HepG2 (cell line): ENCODE data around the gene ANKRD55. TPM values are rescaled to one million over a fixed set of nuclear protein-coding genes. Genes with fewer than 3 reads are reported as not detected.

Experiments
- BORCS8-MEF2B ChIP-seq: sonication (generic); formaldehyde crosslinking; IDR thresholded peaks from 2 replicates; pipeline ENCODE4 v1.8.0; 2022; ENCODE audit warnings: mild to moderate bottlenecking, missing genetic modification reagents
- CSRNP1 ChIP-seq: sonication (generic); formaldehyde crosslinking; IDR thresholded peaks from 2 replicates; pipeline ENCODE4 v1.8.1; 2023; ENCODE audit warnings: mild to moderate bottlenecking, missing genetic modification reagents
- FOXA3 ChIP-seq: IDR thresholded peaks from 2 replicates; pipeline ENCODE4 v1.6.1; 2016; ENCODE audit warnings: missing genetic modification reagents, missing compliant biosample characterization
- FOXP1 ChIP-seq, 2 experiments: fragments of 450-650 bp in 1 of 2; IDR thresholded peaks; 2 replicates each; pipeline ENCODE4 v1.6.1; 2017 to 2018; ENCODE audit warnings: antibody characterized with exemption in 1 of 2
- HCFC1 ChIP-seq: fragments of 150-350 bp; IDR thresholded peaks from 2 replicates; pipeline ENCODE4 v1.6.1; 2014; ENCODE audit warnings: low read depth, low read length
- HNF1B ChIP-seq: sonication (generic); formaldehyde crosslinking; IDR thresholded peaks from 2 replicates; pipeline ENCODE4 v1.5.1; 2020; ENCODE audit warnings: mild to moderate bottlenecking, moderate library complexity, missing genetic modification reagents
- HNRNPK ChIP-seq: fragments of 200-400 bp; formaldehyde crosslinking; IDR thresholded peaks from 2 replicates; pipeline ENCODE4 v1.6.1; 2018; ENCODE audit warnings: low read length, low read depth, moderate library complexity, mild to moderate bottlenecking; ENCODE audit not compliant: poor library complexity, severe bottlenecking
- MXD4 ChIP-seq: IDR thresholded peaks from 2 replicates; pipeline ENCODE4 v1.6.1; 2016; ENCODE audit warnings: mild to moderate bottlenecking, missing biosample characterization, missing genetic modification reagents
- RAD21 ChIP-seq: fragments of 450-650 bp; formaldehyde crosslinking; IDR thresholded peaks from 2 replicates; pipeline ENCODE4 v1.5.0; 2020; ENCODE audit warnings: mild to moderate bottlenecking
- REST ChIP-seq, 2 experiments: IDR thresholded peaks; 2 replicates each; pipeline ENCODE4 v1.6.1; 2011 to 2012; ENCODE audit warnings: low read length in 2 of 2, borderline replicate concordance in 1 of 2, low read depth in 1 of 2, mild to moderate bottlenecking in 1 of 2, moderate library complexity in 1 of 2
- SALL2 ChIP-seq: sonication (generic); formaldehyde crosslinking; IDR thresholded peaks from 2 replicates; pipeline ENCODE4 v1.8.1; 2023; ENCODE audit warnings: mild to moderate bottlenecking, missing genetic modification reagents, inconsistent platforms
- TERF1 ChIP-seq: sonication (generic); formaldehyde crosslinking; IDR thresholded peaks from 2 replicates; pipeline ENCODE4 v1.8.0; 2022; ENCODE audit warnings: mild to moderate bottlenecking, missing genetic modification reagents, moderate library complexity
- YY1 ChIP-seq: IDR thresholded peaks from 2 replicates; pipeline ENCODE4 v1.6.1; 2011; ENCODE audit warnings: low read length, low read depth, moderate library complexity, mild to moderate bottlenecking; ENCODE audit not compliant: insufficient read depth, insufficient replicate concordance
- ZFX ChIP-seq: sonication (generic); formaldehyde crosslinking; IDR thresholded peaks from 2 replicates; pipeline ENCODE4 v1.4.0; 2020; ENCODE audit warnings: mild to moderate bottlenecking, low read depth, missing genetic modification reagents, moderate library complexity
- ZNF205 ChIP-seq: IDR thresholded peaks from 2 replicates; pipeline ENCODE4 v1.6.1; 2018; ENCODE audit warnings: missing biosample characterization, missing genetic modification reagents
- ZNF333 ChIP-seq: sonication (generic); formaldehyde crosslinking; IDR thresholded peaks from 2 replicates; pipeline ENCODE4 v1.4.0; 2020; ENCODE audit warnings: mild to moderate bottlenecking, missing genetic modification reagents, borderline replicate concordance
- ZNF382 ChIP-seq: sonication (generic); formaldehyde crosslinking; IDR thresholded peaks from 2 replicates; pipeline ENCODE4 v1.5.0; 2020; ENCODE audit warnings: missing genetic modification reagents, mild to moderate bottlenecking, borderline replicate concordance
- ZNF530 ChIP-seq: sonication (generic); formaldehyde crosslinking; IDR thresholded peaks from 2 replicates; pipeline ENCODE4 v1.5.0; 2020; ENCODE audit warnings: low read depth, mild to moderate bottlenecking, missing genetic modification reagents
- ZNF589 ChIP-seq: sonication (generic); formaldehyde crosslinking; conservative IDR thresholded peaks from 2 replicates; pipeline ENCODE4 v1.8.0; 2022; ENCODE audit warnings: mild to moderate bottlenecking, moderate library complexity, missing genetic modification reagents
- ZNF792 ChIP-seq: IDR thresholded peaks from 2 replicates; pipeline ENCODE4 v1.6.1; 2016
- polyA plus RNA-seq, 8 experiments: library from polyadenylated mRNA; depleted of rRNA in 3 of 8; stranded (reverse) in 7 of 8; unstranded in 1 of 8; fragments of >200 nt; fragmentation: Illumina TruSeq in 4 of 8; extraction: Trizol in 4 of 8; gene quantifications; 2 replicates each; pipeline versions ENCODE4 v1.2.1 to v1.2.3, GENCODE V29; 2011 to 2016; ENCODE audit warnings: low read depth in 4 of 8, missing spikeins in 1 of 8, mixed read lengths in 1 of 8; ENCODE audit not compliant: insufficient read depth in 1 of 8
- total RNA-seq, 5 experiments: library from RNA; depleted of rRNA; stranded (reverse); fragments of >200 nt; fragmentation: Illumina TruSeq; extraction: Trizol; gene quantifications; 2 replicates each; pipeline ENCODE4 v1.2.3, GENCODE V29; 2016; ENCODE audit warnings: low read depth in 1 of 5
- TF ChIP-seq, protein P1 (sequence below): IDR thresholded peaks from 2 replicates; pipeline ENCODE4 v1.6.1; 2016; ENCODE audit warnings: control low read depth

The ANKRD55 gene
- total and polyA plus RNA-seq, 2 of the 13 experiments (the other 11 are each of a cell fraction or from before 2014, with no cell fraction given), result 0.11 to 0.28 TPM

- TF ChIP-seq REST (IDR thresholded peaks at IDR 0.05; ENCODE audit: borderline replicate concordance in 1 of 2, low read depth in 1 of 2, low read length in 2 of 2) (peak; percentile 21 to 81), ZNF792 (CRISPR knock-in tag) (peak; percentile 42), ZNF205 (CRISPR knock-in tag) (peak; percentile 50; the same call in 1 of the 2 replicates), TERF1 (CRISPR knock-in tag) (no peak), CSRNP1 (no peak), ZFX (peak; percentile 81), FOXP1 (IDR thresholded peaks at IDR 0.05) (no peak), FOXP1 (CRISPR knock-in tag; IDR thresholded peaks at IDR 0.05) (no peak), MXD4 (CRISPR knock-in tag) (0 out of 2 replicates have a peak, but pooled peaks have one; percentile 31), HNF1B (CRISPR knock-in tag) (no peak), RAD21 (CRISPR knock-in tag) (peak; percentile 67), HNRNPK (no peak), HCFC1 (no peak), ZNF589 (no peak), YY1 (peak; percentile 50), FOXA3 (peak; percentile 73), BORCS8-MEF2B (0 out of 2 replicates have a peak, but pooled peaks have one; percentile 43), ZNF333 (CRISPR knock-in tag) (no peak), ZNF382 (CRISPR knock-in tag) (no peak), ZNF530 (CRISPR knock-in tag) (no peak), SALL2 (0 out of 2 replicates have a peak, but pooled peaks have one; percentile 55)
- TF ChIP-seq, protein P1, sequence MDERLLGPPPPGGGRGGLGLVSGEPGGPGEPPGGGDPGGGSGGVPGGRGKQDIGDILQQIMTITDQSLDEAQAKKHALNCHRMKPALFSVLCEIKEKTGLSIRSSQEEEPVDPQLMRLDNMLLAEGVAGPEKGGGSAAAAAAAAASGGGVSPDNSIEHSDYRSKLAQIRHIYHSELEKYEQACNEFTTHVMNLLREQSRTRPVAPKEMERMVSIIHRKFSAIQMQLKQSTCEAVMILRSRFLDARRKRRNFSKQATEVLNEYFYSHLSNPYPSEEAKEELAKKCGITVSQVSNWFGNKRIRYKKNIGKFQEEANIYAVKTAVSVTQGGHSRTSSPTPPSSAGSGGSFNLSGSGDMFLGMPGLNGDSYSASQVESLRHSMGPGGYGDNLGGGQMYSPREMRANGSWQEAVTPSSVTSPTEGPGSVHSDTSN (CRISPR knock-in tag), result no peak
These were observed 116.5 kb downstream of the ANKRD55 start (continued) for GRCh38 chr5:56116599-56117141.
